HepG2 (cell line): Measurements from ENCODE around the gene BCL6B. TPM values are rescaled to one million over a fixed set of nuclear protein-coding genes. Genes with fewer than 3 reads are reported as not detected.

Experiments used
- BCL3 ChIP-seq: sonication (generic); formaldehyde crosslinking; IDR thresholded peaks from 2 replicates; pipeline ENCODE4 v1.5.1; 2020; ENCODE audit warnings: mild to moderate bottlenecking, missing genetic modification reagents, moderate library complexity
- ETV6 ChIP-seq: sonication (generic); formaldehyde crosslinking; conservative IDR thresholded peaks from 2 replicates; pipeline ENCODE4 v1.4.0; 2020; ENCODE audit warnings: missing genetic modification reagents
- HMG20B ChIP-seq: conservative IDR thresholded peaks from 2 replicates; pipeline ENCODE4 v1.6.1; 2016; ENCODE audit warnings: missing genetic modification reagents, missing compliant biosample characterization
- HMGXB3 ChIP-seq: sonication (generic); formaldehyde crosslinking; IDR thresholded peaks from 2 replicates; pipeline ENCODE4 v1.4.0; 2020; ENCODE audit warnings: missing genetic modification reagents, borderline replicate concordance
- HMGXB4 ChIP-seq, 2 experiments: sonication (generic) in 1 of 2; formaldehyde crosslinking in 1 of 2; IDR thresholded peaks; 2 replicates each; pipeline versions ENCODE4 v1.4.0 to v1.6.1; 2018 to 2020; ENCODE audit warnings: missing genetic modification reagents in 2 of 2, borderline replicate concordance in 1 of 2, low read depth in 1 of 2, mild to moderate bottlenecking in 1 of 2, missing biosample characterization in 1 of 2
- HOXD1 ChIP-seq: sonication (generic); formaldehyde crosslinking; IDR thresholded peaks from 2 replicates; pipeline ENCODE4 v1.5.0; 2020; ENCODE audit warnings: missing genetic modification reagents
- RBAK ChIP-seq: sonication (generic); formaldehyde crosslinking; IDR thresholded peaks from 2 replicates; pipeline ENCODE4 v1.5.1; 2020; ENCODE audit warnings: mild to moderate bottlenecking, missing genetic modification reagents
- USF2 ChIP-seq, 2 experiments: sonication (generic) in 1 of 2; formaldehyde crosslinking in 1 of 2; IDR thresholded peaks; 2 replicates each; pipeline versions ENCODE4 v1.5.1 to v1.6.1; 2011 to 2020; ENCODE audit warnings: borderline replicate concordance in 1 of 2, low read depth in 1 of 2, low read length in 1 of 2, mild to moderate bottlenecking in 1 of 2, missing genetic modification reagents in 1 of 2, moderate library complexity in 1 of 2
- ZNF121 ChIP-seq: sonication (generic); formaldehyde crosslinking; IDR thresholded peaks from 2 replicates; pipeline ENCODE4 v1.5.0; 2020; ENCODE audit warnings: mild to moderate bottlenecking, missing genetic modification reagents
- ZNF530 ChIP-seq: sonication (generic); formaldehyde crosslinking; IDR thresholded peaks from 2 replicates; pipeline ENCODE4 v1.5.0; 2020; ENCODE audit warnings: low read depth, mild to moderate bottlenecking, missing genetic modification reagents
- ZNF678 ChIP-seq: sonication (generic); formaldehyde crosslinking; IDR thresholded peaks from 2 replicates; pipeline ENCODE4 v1.4.0; 2020; ENCODE audit warnings: mild to moderate bottlenecking, missing genetic modification reagents
- ZNF710 ChIP-seq: sonication (generic); formaldehyde crosslinking; IDR thresholded peaks from 2 replicates; pipeline ENCODE4 v1.5.0; 2020; ENCODE audit warnings: mild to moderate bottlenecking, missing genetic modification reagents, borderline replicate concordance
- ZNF766 ChIP-seq: sonication (generic); formaldehyde crosslinking; IDR thresholded peaks from 2 replicates; pipeline ENCODE4 v1.5.0; 2020; ENCODE audit warnings: missing genetic modification reagents, borderline replicate concordance
- polyA plus RNA-seq, 8 experiments: library from polyadenylated mRNA; depleted of rRNA in 3 of 8; stranded (reverse) in 7 of 8; unstranded in 1 of 8; fragments of >200 nt; fragmentation: Illumina TruSeq in 4 of 8; extraction: Trizol in 4 of 8; gene quantifications; 2 replicates each; pipeline versions ENCODE4 v1.2.1 to v1.2.3, GENCODE V29; 2011 to 2016; ENCODE audit warnings: low read depth in 4 of 8, missing spikeins in 1 of 8, mixed read lengths in 1 of 8; ENCODE audit not compliant: insufficient read depth in 1 of 8
- total RNA-seq, 5 experiments: library from RNA; depleted of rRNA; stranded (reverse); fragments of >200 nt; fragmentation: Illumina TruSeq; extraction: Trizol; gene quantifications; 2 replicates each; pipeline ENCODE4 v1.2.3, GENCODE V29; 2016; ENCODE audit warnings: low read depth in 1 of 5

The BCL6B gene
- total and polyA plus RNA-seq, 2 of the 13 experiments (the other 11 are each of a cell fraction or from before 2014, with no cell fraction given): not detected

GRCh38 chr17:7046127-7046724, 23.4 kb downstream of the BCL6B start (continued):
- no peak for TF ChIP-seq BCL3 (CRISPR knock-in tag)
- no peak for TF ChIP-seq USF2 (IDR thresholded peaks at IDR 0.05; ENCODE audit: low read depth, low read length)
- TF ChIP-seq USF2 (CRISPR knock-in tag; IDR thresholded peaks at IDR 0.05; ENCODE audit: borderline replicate concordance): no peak
- no peak for TF ChIP-seq RBAK (CRISPR knock-in tag)
- no peak for TF ChIP-seq ZNF678 (CRISPR knock-in tag)
- TF ChIP-seq ZNF710 (CRISPR knock-in tag): no peak
- TF ChIP-seq HMGXB4 (CRISPR knock-in tag; IDR thresholded peaks at IDR 0.05; ENCODE audit: borderline replicate concordance in 1 of 2, low read depth in 1 of 2): no peak
- TF ChIP-seq ZNF766: no peak
- no peak for TF ChIP-seq HOXD1 (CRISPR knock-in tag)
- TF ChIP-seq HMG20B: no peak
- TF ChIP-seq HMGXB3 (CRISPR knock-in tag): no peak
- TF ChIP-seq ZNF530 (CRISPR knock-in tag): no peak
- TF ChIP-seq ZNF121 (CRISPR knock-in tag): 0 out of 2 replicates have a peak, but pooled peaks have one; percentile 8
- TF ChIP-seq ETV6 (CRISPR knock-in tag): no peak
